Measurements from ENCODE around the gene HOXC4.

DNA sequence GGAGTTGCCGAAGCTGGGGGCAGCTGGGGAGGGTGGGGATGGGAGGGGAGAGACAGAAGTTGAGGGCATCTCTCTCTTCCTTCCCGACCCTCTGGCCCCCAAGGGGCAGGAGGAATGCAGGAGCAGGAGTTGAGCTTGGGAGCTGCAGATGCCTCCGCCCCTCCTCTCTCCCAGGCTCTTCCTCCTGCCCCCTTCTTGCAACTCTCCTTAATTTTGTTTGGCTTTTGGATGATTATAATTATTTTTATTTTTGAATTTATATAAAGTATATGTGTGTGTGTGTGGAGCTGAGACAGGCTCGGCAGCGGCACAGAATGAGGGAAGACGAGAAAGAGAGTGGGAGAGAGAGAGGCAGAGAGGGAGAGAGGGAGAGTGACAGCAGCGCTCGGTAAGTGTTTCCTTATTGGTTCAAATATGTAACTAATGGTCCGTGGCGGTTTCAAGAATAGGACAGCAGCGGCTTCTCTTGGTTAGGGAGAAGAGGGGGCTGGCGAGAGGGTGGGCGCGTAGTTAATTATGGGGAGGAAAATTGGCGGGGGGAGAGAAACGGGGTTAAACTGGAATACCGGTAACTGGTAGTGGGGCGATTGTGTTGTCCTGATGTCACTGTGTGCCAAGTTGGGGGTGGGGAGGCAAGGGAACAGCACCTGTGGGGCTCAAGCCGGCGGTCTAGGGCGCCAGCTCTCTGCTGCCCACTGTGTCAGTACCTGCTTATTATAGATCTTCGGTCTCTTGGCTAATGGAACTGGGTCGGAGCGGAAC lies 36.4 kb upstream of the HOXC4 start:
- TF ChIP-seq, protein P1, sequence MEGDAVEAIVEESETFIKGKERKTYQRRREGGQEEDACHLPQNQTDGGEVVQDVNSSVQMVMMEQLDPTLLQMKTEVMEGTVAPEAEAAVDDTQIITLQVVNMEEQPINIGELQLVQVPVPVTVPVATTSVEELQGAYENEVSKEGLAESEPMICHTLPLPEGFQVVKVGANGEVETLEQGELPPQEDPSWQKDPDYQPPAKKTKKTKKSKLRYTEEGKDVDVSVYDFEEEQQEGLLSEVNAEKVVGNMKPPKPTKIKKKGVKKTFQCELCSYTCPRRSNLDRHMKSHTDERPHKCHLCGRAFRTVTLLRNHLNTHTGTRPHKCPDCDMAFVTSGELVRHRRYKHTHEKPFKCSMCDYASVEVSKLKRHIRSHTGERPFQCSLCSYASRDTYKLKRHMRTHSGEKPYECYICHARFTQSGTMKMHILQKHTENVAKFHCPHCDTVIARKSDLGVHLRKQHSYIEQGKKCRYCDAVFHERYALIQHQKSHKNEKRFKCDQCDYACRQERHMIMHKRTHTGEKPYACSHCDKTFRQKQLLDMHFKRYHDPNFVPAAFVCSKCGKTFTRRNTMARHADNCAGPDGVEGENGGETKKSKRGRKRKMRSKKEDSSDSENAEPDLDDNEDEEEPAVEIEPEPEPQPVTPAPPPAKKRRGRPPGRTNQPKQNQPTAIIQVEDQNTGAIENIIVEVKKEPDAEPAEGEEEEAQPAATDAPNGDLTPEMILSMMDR (IDR thresholded peaks at IDR 0.05 in 4 of 5, conservative IDR thresholded peaks at IDR 0.05 in 1 of 5), result no peak
- no peak for TF ChIP-seq POLR2A (IDR thresholded peaks at IDR 0.05)
